MCF 10A (cell line): Measurements from ENCODE around the gene OR7G3. TPM values are rescaled to one million over a fixed set of nuclear protein-coding genes. Genes with fewer than 3 reads are reported as not detected.
A peak's percentile ranks its signal among the peaks of the same experiment; 100 is the strongest.

Experiments used
- BruUV-seq: library from RNA; stranded (reverse); fragments of 400-500 nt; replicated peaks from 2 replicates; lab custom pipeline; 2021; lab: Mats Ljungman, UMichigan
- CTCF ChIA-PET: fragments of 300-600 bp; sonication (Branson Sonifier 250); formaldehyde crosslinking; extraction: SDS; loops from one replicate; lab custom pipeline; 2021; ENCODE audit warnings: antibody characterized with exemption, inconsistent platforms; lab: Yijun Ruan, JAX
- POLR2A ChIA-PET: fragments of 300-600, 350-650 bp; sonication (Branson Sonifier 250); formaldehyde crosslinking; extraction: SDS; loops from one replicate; lab custom pipeline; 2020; ENCODE audit warnings: antibody characterized with exemption, inconsistent platforms; lab: Yijun Ruan, JAX
- DNase-seq: peaks from one replicate; pipeline ENCODE4 v3.0.0-alpha.2; 2018; ENCODE audit not compliant: unreplicated experiment
- H3K27ac Mint-ChIP-seq: one replicate; pipeline ENCODE4 v1.8.0; 2022; ENCODE audit warnings: mild to moderate bottlenecking, low read depth, mixed read lengths; ENCODE audit not compliant: unreplicated experiment
- H3K27me3 Mint-ChIP-seq: one replicate; pipeline ENCODE4 v1.8.0; 2022; ENCODE audit warnings: mixed read lengths; ENCODE audit not compliant: insufficient read depth, unreplicated experiment
- H3K36me3 Mint-ChIP-seq: one replicate; pipeline ENCODE4 v1.8.0; 2022; ENCODE audit warnings: mild to moderate bottlenecking, moderate library complexity, mixed read lengths; ENCODE audit not compliant: insufficient read depth, unreplicated experiment
- H3K4me1 Mint-ChIP-seq: one replicate; pipeline ENCODE4 v1.8.0; 2022; ENCODE audit warnings: mixed read lengths; ENCODE audit not compliant: insufficient read depth, unreplicated experiment
- H3K4me3 Mint-ChIP-seq: one replicate; pipeline ENCODE4 v1.8.0; 2022; ENCODE audit warnings: mild to moderate bottlenecking, moderate library complexity, mixed read lengths; ENCODE audit not compliant: unreplicated experiment
- H3K9me3 Mint-ChIP-seq: one replicate; pipeline ENCODE4 v1.8.0; 2022; ENCODE audit warnings: mixed read lengths; ENCODE audit not compliant: unreplicated experiment
- CTCF ChIP-seq: fragments of 200-600 bp; IDR thresholded peaks from one replicate; pipeline ENCODE4 v1.8.0; 2022; ENCODE audit warnings: antibody characterized with exemption, mild to moderate bottlenecking; ENCODE audit not compliant: unreplicated experiment
- intact Hi-C: fragments of 100-400 bp; cut with micrococcal nuclease; formaldehyde crosslinking; loops from 2 replicates; pipeline ENCODE4 v1.14.1; 2022
- total RNA-seq: library from RNA; stranded (reverse); gene quantifications from 2 replicates; pipeline ENCODE4 v1.2.3, GENCODE V29; 2022

OR7G3 gene
- total RNA-seq, 1 experiment from 2014 or later: not detected

- Mint-ChIP-seq H3K27ac (no peak overlapping the region), H3K9me3 (peaks cover 63% of the 10 kb centered on the region), H3K27me3 (no peaks in the 10 kb centered on the region), H3K36me3 (peaks cover 67% of the 10 kb centered on the region), H3K4me3 (no peak overlapping the region), H3K4me1 (peaks cover 21% of the 10 kb centered on the region)
- no peak for DNase-seq
- intact Hi-C loops: no loop called here
- ChIA-PET POLR2A (no interaction called here), CTCF (interaction anchor here (0.6 kb wide), 1 partner anchor 308 kb away, joined by 4 read pairs; no protein-coding TSS in a partner anchor)
- BruUV-seq: no TSS peak
- TF ChIP-seq CTCF: no peak
Observed at GRCh38 chr19:9148697-9149096, 21.9 kb upstream of the OR7G3 start.

GRCh38 chr19:9146882-9147281, 20.1 kb upstream of the OR7G3 start:
- Mint-ChIP-seq H3K27ac (no peak overlapping the region), H3K4me3 (no peak overlapping the region), H3K4me1 (peaks cover 21% of the 10 kb centered on the region), H3K27me3 (no peaks in the 10 kb centered on the region), H3K36me3 (peaks cover 58% of the 10 kb centered on the region), H3K9me3 (peaks cover 54% of the 10 kb centered on the region)
- intact Hi-C loops: no loop called here
- ChIA-PET CTCF (no interaction called here), POLR2A (no interaction called here)
- TF ChIP-seq CTCF: no peak
- DNase-seq: no peak
- BruUV-seq: no TSS peak

GRCh38 chr19:9144920-9145319, 18.2 kb upstream of the OR7G3 start:
- no peak overlapping the region for H3K27ac Mint-ChIP-seq
- DNase-seq: peak; percentile 11

More at GRCh38 chr19:9144920-9145319, 18.2 kb upstream of the OR7G3 start:
- BruUV-seq: no TSS peak
- Mint-ChIP-seq H3K36me3 (peaks cover 50% of the 10 kb centered on the region), H3K4me1 (peaks cover 12% of the 10 kb centered on the region), H3K9me3 (peaks cover 39% of the 10 kb centered on the region), H3K4me3 (no peak overlapping the region), H3K27me3 (no peaks in the 10 kb centered on the region)
- POLR2A ChIA-PET: no interaction called here
- intact Hi-C loops: loop anchor here (5.0 kb wide), 1 partner anchor 313 kb away; the partner anchor contains the start of genes MBD3L1 and ZNF558
- TF ChIP-seq CTCF: no peak
- CTCF ChIA-PET: no interaction called here
